Natural killer cell (primary cell): ENCODE measurements around the gene EVL. TPM values are rescaled to one million over a fixed set of nuclear protein-coding genes. Genes with fewer than 3 reads are reported as not detected.

Source experiments
- ATAC-seq, 3 donors: fragments of 150-1000 bp in 2 of 3; fragments of 200-7000 bp in 1 of 3; cut with Tn5 transposase; 1 replicate in 1 of 3; 2 replicates in 2 of 3; pipeline ENCODE4 v1.10.0; 2021; ENCODE audit warnings: mild to moderate bottlenecking in 2 of 3, moderate library complexity in 2 of 3
- DNase-seq, 2 donors: peaks; one replicate each; pipeline versions ENCODE4 v3.0.0 to v3.0.0-alpha.2; 2013 to 2021; ENCODE audit warnings: mixed read lengths in 1 of 2
- H3K27ac ChIP-seq: one replicate; pipeline ENCODE4 v1.5.1; 2013; ENCODE audit warnings: mild to moderate bottlenecking, low read length
- H3K27me3 ChIP-seq: one replicate; pipeline ENCODE4 v1.6.1; 2013; ENCODE audit warnings: low read length; ENCODE audit not compliant: control insufficient read depth, insufficient read depth
- H3K36me3 ChIP-seq: one replicate; pipeline ENCODE4 v1.6.1; 2013; ENCODE audit warnings: low read length; ENCODE audit not compliant: control insufficient read depth, insufficient read depth
- H3K4me1 ChIP-seq: one replicate; pipeline ENCODE4 v1.6.1; 2013; ENCODE audit warnings: low read length; ENCODE audit not compliant: control insufficient read depth, insufficient read depth
- H3K4me3 ChIP-seq: one replicate; pipeline ENCODE4 v1.5.1; 2013; ENCODE audit warnings: low read length
- H3K9me3 ChIP-seq: one replicate; pipeline ENCODE4 v1.6.1; 2013; ENCODE audit warnings: low read length; ENCODE audit not compliant: control insufficient read depth, insufficient read depth
- H3K27ac Mint-ChIP-seq, 2 donors: one replicate each; pipeline ENCODE4 v1.8.0; 2022; ENCODE audit warnings: mild to moderate bottlenecking in 2 of 2, mixed read lengths in 2 of 2, moderate library complexity in 1 of 2
- H3K27me3 Mint-ChIP-seq, 2 donors: one replicate each; pipeline ENCODE4 v1.8.0; 2022; ENCODE audit warnings: low read depth in 2 of 2, mixed read lengths in 2 of 2
- H3K36me3 Mint-ChIP-seq: one replicate; pipeline ENCODE4 v1.8.0; 2022; ENCODE audit warnings: mixed read lengths
- H3K4me1 Mint-ChIP-seq, 2 donors: one replicate each; pipeline ENCODE4 v1.8.0; 2022; ENCODE audit warnings: mixed read lengths in 2 of 2
- H3K4me3 Mint-ChIP-seq: one replicate; pipeline ENCODE4 v1.8.0; 2022; ENCODE audit warnings: mild to moderate bottlenecking, moderate library complexity, mixed read lengths
- H3K9me3 Mint-ChIP-seq, 2 donors: one replicate each; pipeline ENCODE4 v1.8.0; 2022; ENCODE audit warnings: mixed read lengths in 2 of 2
- WGBS: methylation state at CpG from one replicate; pipeline ENCODE4 v1.1.7; 2013; ENCODE audit warnings: missing lambda C conversion rate; ENCODE audit not compliant: insufficient coverage; 5-methylcytosine and 5-hydroxymethylcytosine counted together
- intact Hi-C: fragments of 100-400 bp; cut with micrococcal nuclease; formaldehyde crosslinking; loops from one replicate; pipeline ENCODE4 v1.14.2; 2022
- total RNA-seq, 4 donors: library from RNA; stranded (reverse); fragments of 120-200 nt in 1 of 4; gene quantifications; one replicate each; pipeline versions ENCODE4 v1.2.3 to v1.2.4, GENCODE V29; 2013 to 2022
- TF ChIP-seq, protein P1 (sequence below): fragments of 200-600 bp; IDR thresholded peaks from one replicate; pipeline ENCODE4 v1.8.0; 2022; ENCODE audit warnings: antibody characterized with exemption

Gene EVL
- total RNA-seq, 3 donors from 2014 or later (not counting 1 experiment from before 2014, with no cell fraction given): 882 to 1,108 (median 986) TPM

DNA sequence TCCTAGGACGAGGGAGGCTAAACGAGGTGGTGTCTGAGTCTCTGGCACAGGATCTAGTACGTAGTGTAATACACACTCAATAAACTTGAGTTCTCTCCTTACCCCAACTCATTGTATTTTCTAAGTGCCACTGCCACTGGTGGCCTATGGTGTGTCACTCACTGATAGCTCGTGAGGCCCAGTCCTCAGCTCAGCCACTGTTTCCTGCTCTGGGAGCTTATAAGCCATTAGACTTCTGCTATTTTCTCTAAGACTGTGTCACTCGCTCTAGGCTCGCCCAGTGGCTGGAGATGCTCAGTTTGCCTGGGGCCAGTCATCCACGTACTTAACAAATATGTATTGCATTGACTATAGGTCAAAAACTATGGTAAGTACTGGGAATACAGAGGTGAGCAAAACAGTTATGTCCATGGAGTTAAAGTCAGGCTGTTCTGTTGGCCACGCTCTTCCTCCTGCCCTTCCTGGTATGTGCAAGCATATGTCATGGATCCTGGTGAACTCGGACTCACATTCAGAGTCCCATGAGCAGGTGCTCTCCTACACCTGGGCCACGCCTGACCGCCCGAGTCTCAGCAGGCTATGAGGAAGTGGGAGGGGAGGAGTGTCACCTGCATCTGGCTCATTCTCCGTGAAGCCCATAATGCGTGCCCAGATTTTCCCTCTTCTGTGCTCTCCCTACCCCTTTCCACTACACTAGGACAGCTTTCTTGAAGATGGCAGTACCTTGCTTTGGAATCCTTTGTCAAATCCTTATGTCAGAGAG, 52.6 kb downstream of the EVL start:
- no peak overlapping the region for H3K4me3 ChIP-seq
- ATAC-seq (no peak), DNase-seq (no peak)
- Mint-ChIP-seq H3K36me3 (peaks cover 11% of the 10 kb centered on the region), H3K27ac (peak overlapping the region; percentile 23 to 78), H3K4me1 (peaks cover 45 to 55% of the 10 kb centered on the region in 2 donors), H3K4me3 (no peak overlapping the region), H3K27me3 (no peaks in the 10 kb centered on the region), H3K9me3 (no peaks in the 10 kb centered on the region)
- TF ChIP-seq, protein P1, sequence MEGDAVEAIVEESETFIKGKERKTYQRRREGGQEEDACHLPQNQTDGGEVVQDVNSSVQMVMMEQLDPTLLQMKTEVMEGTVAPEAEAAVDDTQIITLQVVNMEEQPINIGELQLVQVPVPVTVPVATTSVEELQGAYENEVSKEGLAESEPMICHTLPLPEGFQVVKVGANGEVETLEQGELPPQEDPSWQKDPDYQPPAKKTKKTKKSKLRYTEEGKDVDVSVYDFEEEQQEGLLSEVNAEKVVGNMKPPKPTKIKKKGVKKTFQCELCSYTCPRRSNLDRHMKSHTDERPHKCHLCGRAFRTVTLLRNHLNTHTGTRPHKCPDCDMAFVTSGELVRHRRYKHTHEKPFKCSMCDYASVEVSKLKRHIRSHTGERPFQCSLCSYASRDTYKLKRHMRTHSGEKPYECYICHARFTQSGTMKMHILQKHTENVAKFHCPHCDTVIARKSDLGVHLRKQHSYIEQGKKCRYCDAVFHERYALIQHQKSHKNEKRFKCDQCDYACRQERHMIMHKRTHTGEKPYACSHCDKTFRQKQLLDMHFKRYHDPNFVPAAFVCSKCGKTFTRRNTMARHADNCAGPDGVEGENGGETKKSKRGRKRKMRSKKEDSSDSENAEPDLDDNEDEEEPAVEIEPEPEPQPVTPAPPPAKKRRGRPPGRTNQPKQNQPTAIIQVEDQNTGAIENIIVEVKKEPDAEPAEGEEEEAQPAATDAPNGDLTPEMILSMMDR: no peak
- H3K9me3 ChIP-seq: no peaks in the 10 kb centered on the region
- peaks cover 85% of the 10 kb centered on the region for H3K36me3 ChIP-seq
- intact Hi-C loops: no loop called here
- 85% methylated on average over 13 of the region's 14 CpGs for WGBS
- H3K27ac ChIP-seq: no peak overlapping the region
- peaks cover 21% of the 10 kb centered on the region for H3K4me1 ChIP-seq
- no peaks in the 10 kb centered on the region for H3K27me3 ChIP-seq

- H3K4me1 ChIP-seq: peaks cover 18% of the 10 kb centered on the region
- Mint-ChIP-seq H3K4me3 (no peak overlapping the region), H3K27me3 (no peaks in the 10 kb centered on the region), H3K36me3 (peaks cover 6% of the 10 kb centered on the region), H3K4me1 (peaks cover 44 to 48% of the 10 kb centered on the region in 2 donors), H3K9me3 (no peaks in the 10 kb centered on the region), H3K27ac (peak overlapping the region; percentile 23 to 78)
- no peaks in the 10 kb centered on the region for H3K27me3 ChIP-seq
- no peak overlapping the region for H3K4me3 ChIP-seq
- ATAC-seq (no peak), DNase-seq (no peak)
- 90% methylated on average over 7 of the region's 7 CpGs for WGBS
- peaks cover 84% of the 10 kb centered on the region for H3K36me3 ChIP-seq
- TF ChIP-seq, protein P1: no peak
- H3K9me3 ChIP-seq: no peaks in the 10 kb centered on the region
- intact Hi-C loops: no loop called here
- no peak overlapping the region for H3K27ac ChIP-seq
Observed at GRCh38 chr14:100118396-100119011, 53.3 kb downstream of the EVL start.

DNA sequence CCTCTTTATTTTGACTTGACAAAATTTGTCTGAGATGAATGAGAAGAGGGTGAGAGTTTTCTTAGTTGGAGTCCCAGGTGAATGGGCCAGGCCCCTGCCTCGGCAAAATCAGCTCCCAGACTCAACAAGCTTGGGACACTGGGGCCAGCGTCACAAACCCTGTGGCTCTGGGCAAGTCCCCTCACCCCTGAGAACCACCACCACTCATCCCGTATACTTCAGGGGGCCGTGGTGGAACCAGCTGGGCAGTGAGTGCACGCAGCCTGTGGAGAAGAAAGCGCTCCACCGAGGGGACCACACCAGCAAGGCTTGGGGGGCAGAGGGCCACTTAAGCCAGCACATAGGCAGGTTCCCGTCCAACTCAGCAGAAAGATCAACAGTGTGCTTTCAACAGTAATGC, 54.0 kb downstream of the EVL start:
- Histone ChIP-seq H3K27ac (no peak overlapping the region), H3K4me3 (no peak overlapping the region), H3K4me1 (peaks cover 14% of the 10 kb centered on the region), H3K36me3 (peaks cover 87% of the 10 kb centered on the region), H3K27me3 (no peaks in the 10 kb centered on the region), H3K9me3 (no peaks in the 10 kb centered on the region)
- intact Hi-C loops: no loop called here
- DNase-seq (no peak), ATAC-seq (no peak)
- H3K36me3 Mint-ChIP-seq: peaks cover 6% of the 10 kb centered on the region
- H3K4me1 Mint-ChIP-seq: peaks cover 40 to 42% of the 10 kb centered on the region in 2 donors
- peak overlapping the region; percentile 23 to 78 for H3K27ac Mint-ChIP-seq
- WGBS: 92% methylated on average over 8 of the region's 8 CpGs
- TF ChIP-seq, protein P1: no peak
- H3K9me3 Mint-ChIP-seq: no peaks in the 10 kb centered on the region
- no peaks in the 10 kb centered on the region for H3K27me3 Mint-ChIP-seq
- H3K4me3 Mint-ChIP-seq: no peak overlapping the region
